Left ventricle myocardium superior (tissue), 1 donor: ENCODE measurements around the gene TMEM255B. TPM values are rescaled to one million over a fixed set of nuclear protein-coding genes. Genes with fewer than 3 reads are reported as not detected.
"Not testable (repeated sequence)": the region's sequence is repeated elsewhere in the genome, so short reads cannot be mapped to it uniquely, and the experiment has no call there.

ENCODE experiments used
- ATAC-seq: fragments of 200-7000 bp; cut with Tn5 transposase; one replicate; pipeline ENCODE4 v1.9.1; 2020; ENCODE audit warnings: mild to moderate bottlenecking, moderate library complexity
- DNase-seq: peaks from one replicate; pipeline ENCODE4 v3.0.0-alpha.2; 2020
- intact Hi-C: fragments of 100-400 bp; cut with micrococcal nuclease; formaldehyde crosslinking; loops from one replicate; pipeline ENCODE4 v1.11.0; 2022
- total RNA-seq: library from RNA; stranded (reverse); fragmentation: NEBNext Ultra II Directional; extraction: Animal tissue kit (Norgen Biotek cat#: 25700); gene quantifications from one replicate; pipeline ENCODE4 v1.2.1, GENCODE V29; 2021
- donor health status: DM: no; HTN: yes; CAD: no; lungs with severe emphysema.

TMEM255B gene
- total RNA-seq, 1 donor from 2014 or later: 12.1 TPM

- DNase-seq: no peak
- ATAC-seq: peak; percentile 34
- intact Hi-C loops: no loop called here
Measured at GRCh38 chr13:113777311-113778260, 18.6 kb downstream of the TMEM255B start.

- ATAC-seq: no peak
- DNase-seq: no peak
- intact Hi-C loops: no loop called here
Measured at GRCh38 chr13:113781571-113781970, 22.5 kb downstream of the TMEM255B start.

GRCh38 chr13:113782472-113782871 is 23.4 kb downstream of the TMEM255B start:
- ATAC-seq (no peak), DNase-seq (no peak)
- intact Hi-C loops: no loop called here

GRCh38 chr13:113783200-113783881 is 24.3 kb downstream of the TMEM255B start:
- intact Hi-C loops: no loop called here
- DNase-seq (no peak), ATAC-seq (no peak)

- DNase-seq: no peak
- intact Hi-C loops: no loop called here
- no peak for ATAC-seq
Measured at GRCh38 chr13:113783966-113784644, 25.1 kb downstream of the TMEM255B start.

GRCh38 chr13:113784645-113785024 is 25.6 kb downstream of the TMEM255B start:
- intact Hi-C loops: no loop called here
- DNase-seq (no peak), ATAC-seq (no peak)

- no peak for DNase-seq
- ATAC-seq: no peak
Measured at GRCh38 chr13:113785051-113786010, 26.3 kb downstream of the TMEM255B start.

GRCh38 chr13:113786262-113786841 is 27.3 kb downstream of the TMEM255B start:
- ATAC-seq (no peak), DNase-seq (no peak)
- intact Hi-C loops: no loop called here

More at GRCh38 chr13:113785051-113786010, 26.3 kb downstream of the TMEM255B start:
- intact Hi-C loops: no loop called here

- ATAC-seq (no peak), DNase-seq (no peak)
- intact Hi-C loops: no loop called here
Measured at GRCh38 chr13:113787694-113788093, 28.7 kb downstream of the TMEM255B start.

- intact Hi-C loops: no loop called here
- DNase-seq (peak; percentile 21), ATAC-seq (no peak)
Measured at GRCh38 chr13:113788413-113789135, 29.5 kb downstream of the TMEM255B start.

GRCh38 chr13:113789167-113789566 is 30.1 kb downstream of the TMEM255B start:
- ATAC-seq: no peak
- intact Hi-C loops: no loop called here
- DNase-seq: no peak

GRCh38 chr13:113789931-113790330 is 30.9 kb downstream of the TMEM255B start:
- ATAC-seq, DNase-seq, intact Hi-C loops: not testable (repeated sequence)

- intact Hi-C loops: no loop called here
- ATAC-seq (no peak), DNase-seq (peak; percentile 12)
Measured at GRCh38 chr13:113791226-113791625, 32.2 kb downstream of the TMEM255B start.

- ATAC-seq (no peak), DNase-seq (peak; percentile 9)
- intact Hi-C loops: no loop called here
Measured at GRCh38 chr13:113791761-113792160, 32.7 kb downstream of the TMEM255B start.

GRCh38 chr13:113792236-113792770 is 33.3 kb downstream of the TMEM255B start:
- no peak for DNase-seq
- intact Hi-C loops: no loop called here
- no peak for ATAC-seq

GRCh38 chr13:113792886-113793717 is 34.1 kb downstream of the TMEM255B start:
- DNase-seq: peak; percentile 23

GRCh38 chr13:113793718-113794085 is 34.7 kb downstream of the TMEM255B start:
- intact Hi-C loops: no loop called here
- DNase-seq (peak; percentile 17), ATAC-seq (no peak)

More at GRCh38 chr13:113792886-113793717, 34.1 kb downstream of the TMEM255B start:
- ATAC-seq: no peak
- intact Hi-C loops: no loop called here
